Colonic mucosa (tissue), 4 donors: Measurements from ENCODE around the gene ZNF397. TPM values are rescaled to one million over a fixed set of nuclear protein-coding genes. Genes with fewer than 3 reads are reported as not detected.

Experiments used
- DNase-seq: peaks from one replicate; pipeline ENCODE4 v3.0.0-alpha.2; 2020
- H3K27ac ChIP-seq: fragments of 200-600 bp; one replicate; pipeline ENCODE4 v1.8.0; 2021
- H3K27me3 ChIP-seq: fragments of 200-600 bp; one replicate; pipeline ENCODE4 v1.8.0; 2021
- H3K36me3 ChIP-seq: fragments of 200-600 bp; one replicate; pipeline ENCODE4 v1.8.0; 2021
- H3K4me1 ChIP-seq: fragments of 200-600 bp; one replicate; pipeline ENCODE4 v1.8.0; 2021; ENCODE audit warnings: mild to moderate bottlenecking
- H3K4me3 ChIP-seq: fragments of 200-600 bp; one replicate; pipeline ENCODE4 v1.8.0; 2021
- H3K9ac ChIP-seq, 2 donors: one replicate each; pipeline ENCODE4 v1.7.0; 2013; ENCODE audit warnings: control low read depth in 2 of 2, low read depth in 2 of 2, low read length in 2 of 2
- H3K9me3 ChIP-seq: fragments of 200-600 bp; one replicate; pipeline ENCODE4 v1.8.0; 2021
- intact Hi-C: fragments of 100-400 bp; cut with DNase I; formaldehyde crosslinking; loops from one replicate; pipeline ENCODE4 v1.14.1; 2022
- total RNA-seq, 2 donors: library from RNA; stranded (reverse); fragmentation: NEBNext Ultra II Directional in 1 of 2; extraction: Animal tissue kit (Norgen Biotek cat#: 25700) in 1 of 2; gene quantifications; one replicate each; pipeline ENCODE4 v1.2.1, GENCODE V29; 2021
- TF ChIP-seq, protein P1 (sequence below): fragments of 200-600 bp; IDR thresholded peaks from one replicate; pipeline ENCODE4 v1.8.0; 2022; ENCODE audit warnings: antibody characterized with exemption, mild to moderate bottlenecking
- donor health status: healthy.
- donor health status: DM: no; HTN: no; CAD: no.
- donor health status: DM: no; HTN: no; CAD: no.

ZNF397 gene
- total RNA-seq, 2 donors from 2014 or later = 22.7 to 25.2 TPM

DNA sequence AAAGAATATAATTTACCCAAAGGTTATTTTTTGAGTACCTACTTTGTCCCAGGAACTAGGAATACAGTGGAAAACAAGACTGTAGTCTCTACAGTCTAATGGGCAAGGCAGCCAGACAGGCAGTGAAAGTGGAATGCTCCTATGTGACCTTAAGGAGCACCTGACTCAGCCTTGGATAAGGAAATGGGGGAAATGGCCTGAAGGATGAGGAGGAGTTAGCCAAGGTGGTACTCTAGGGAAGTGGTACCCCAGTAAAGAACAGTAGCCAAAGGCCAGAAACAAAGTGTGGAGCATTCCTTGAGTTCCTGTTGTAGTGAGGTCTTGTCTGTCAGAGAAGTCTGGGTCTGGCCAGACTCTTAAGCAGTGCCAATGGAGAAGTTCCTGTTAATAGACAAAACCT lies 6.0 kb downstream of the ZNF397 start:
- intact Hi-C loops = no loop called here
- Histone ChIP-seq H3K4me3 (no peak overlapping the region), H3K9me3 (no peaks in the 10 kb centered on the region), H3K27ac (no peak overlapping the region), H3K27me3 (no peaks in the 10 kb centered on the region), H3K4me1 (no peaks in the 10 kb centered on the region), H3K9ac (no peak overlapping the region), H3K36me3 (peaks cover 7% of the 10 kb centered on the region)
- TF ChIP-seq, protein P1, sequence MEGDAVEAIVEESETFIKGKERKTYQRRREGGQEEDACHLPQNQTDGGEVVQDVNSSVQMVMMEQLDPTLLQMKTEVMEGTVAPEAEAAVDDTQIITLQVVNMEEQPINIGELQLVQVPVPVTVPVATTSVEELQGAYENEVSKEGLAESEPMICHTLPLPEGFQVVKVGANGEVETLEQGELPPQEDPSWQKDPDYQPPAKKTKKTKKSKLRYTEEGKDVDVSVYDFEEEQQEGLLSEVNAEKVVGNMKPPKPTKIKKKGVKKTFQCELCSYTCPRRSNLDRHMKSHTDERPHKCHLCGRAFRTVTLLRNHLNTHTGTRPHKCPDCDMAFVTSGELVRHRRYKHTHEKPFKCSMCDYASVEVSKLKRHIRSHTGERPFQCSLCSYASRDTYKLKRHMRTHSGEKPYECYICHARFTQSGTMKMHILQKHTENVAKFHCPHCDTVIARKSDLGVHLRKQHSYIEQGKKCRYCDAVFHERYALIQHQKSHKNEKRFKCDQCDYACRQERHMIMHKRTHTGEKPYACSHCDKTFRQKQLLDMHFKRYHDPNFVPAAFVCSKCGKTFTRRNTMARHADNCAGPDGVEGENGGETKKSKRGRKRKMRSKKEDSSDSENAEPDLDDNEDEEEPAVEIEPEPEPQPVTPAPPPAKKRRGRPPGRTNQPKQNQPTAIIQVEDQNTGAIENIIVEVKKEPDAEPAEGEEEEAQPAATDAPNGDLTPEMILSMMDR = no peak
- DNase-seq = no peak

DNA sequence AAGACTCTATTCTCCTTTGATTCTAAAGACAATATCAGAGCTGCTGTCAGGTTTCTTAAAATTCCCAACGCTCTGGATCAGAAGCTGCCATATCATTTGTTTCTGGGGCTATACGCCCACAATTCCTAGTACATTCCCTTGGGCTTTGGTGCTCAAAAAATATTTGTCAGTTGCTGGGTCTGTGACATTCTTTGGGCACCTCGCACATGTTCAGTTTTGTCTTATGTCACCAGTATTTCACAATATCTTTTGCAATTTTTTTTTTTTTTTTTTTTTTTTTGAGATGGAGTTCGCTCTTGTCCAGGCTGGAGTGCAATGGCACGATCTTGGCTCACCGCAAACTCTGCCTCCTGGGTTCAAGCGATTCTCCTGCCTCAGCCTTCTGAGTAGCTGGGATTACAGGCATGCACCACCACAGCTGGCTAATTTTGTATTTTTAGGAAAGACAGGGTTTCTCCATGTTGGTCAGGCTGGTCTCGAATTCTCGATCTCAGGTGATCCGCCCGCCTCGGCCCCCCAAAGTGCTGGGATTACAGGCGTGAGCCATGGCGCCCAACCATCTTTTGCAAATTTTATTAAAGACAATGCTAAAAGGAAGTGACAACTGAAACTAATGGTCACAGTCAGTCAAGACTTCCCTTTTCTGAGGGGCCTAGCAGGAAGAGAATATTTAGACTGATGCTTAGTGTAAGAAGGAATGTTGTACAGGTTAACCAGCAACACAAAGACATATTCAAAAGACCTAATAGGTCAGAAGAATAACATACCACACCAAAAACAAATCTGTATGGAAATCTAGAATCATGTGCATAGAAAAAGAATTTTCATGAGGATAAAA lies 6.8 kb downstream of the ZNF397 start:
- Histone ChIP-seq H3K4me1 (no peaks in the 10 kb centered on the region), H3K9ac (no peak overlapping the region), H3K27me3 (no peaks in the 10 kb centered on the region), H3K27ac (no peak overlapping the region), H3K4me3 (no peak overlapping the region), H3K9me3 (no peaks in the 10 kb centered on the region), H3K36me3 (peaks cover 7% of the 10 kb centered on the region)
- TF ChIP-seq, protein P1 = no peak
- intact Hi-C loops = no loop called here
- DNase-seq = no peak

DNA sequence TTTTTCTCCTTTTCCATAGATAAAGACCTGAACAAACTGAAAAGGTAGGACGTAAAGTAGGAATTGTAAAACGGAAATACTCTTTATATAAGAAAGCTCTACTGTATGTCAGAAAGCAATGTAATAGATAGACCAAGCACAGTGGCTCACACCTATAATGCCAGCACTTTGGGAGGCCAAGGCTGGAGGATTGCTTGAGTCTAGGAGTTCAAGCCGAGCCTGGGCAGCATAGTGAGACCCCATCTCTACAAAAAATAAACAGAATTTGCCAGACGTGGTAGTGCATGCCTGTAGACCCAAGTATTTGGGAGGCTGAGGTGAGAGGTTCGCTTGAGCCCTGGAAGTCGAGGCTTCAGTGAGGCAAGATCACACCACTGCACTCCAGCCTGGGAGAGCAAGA lies 7.6 kb downstream of the ZNF397 start:
- Histone ChIP-seq H3K27me3 (no peaks in the 10 kb centered on the region), H3K27ac (no peak overlapping the region)
- no peak for DNase-seq

DNA sequence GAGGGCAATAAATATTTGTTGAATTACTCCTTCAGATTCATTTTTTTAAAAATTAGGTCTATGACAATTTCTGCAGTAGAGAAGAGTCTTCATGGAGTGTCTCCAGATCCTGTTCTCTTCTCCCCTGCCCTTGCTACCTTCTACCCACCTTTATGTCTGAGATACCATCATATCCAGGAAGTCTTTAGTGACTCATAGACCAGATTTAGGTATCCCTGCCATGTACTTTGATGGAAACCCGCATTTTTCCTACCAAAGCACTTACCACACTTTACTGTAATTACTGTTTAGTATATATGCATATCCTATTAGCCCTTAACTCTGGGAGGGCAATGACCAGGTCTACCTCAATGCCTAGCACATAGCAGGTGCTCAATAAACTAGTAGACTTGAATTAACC lies 11.6 kb downstream of the ZNF397 start:
- Histone ChIP-seq H3K4me3 (no peak overlapping the region), H3K9ac (no peak overlapping the region), H3K4me1 (no peaks in the 10 kb centered on the region), H3K27ac (no peak overlapping the region), H3K36me3 (peaks cover 4% of the 10 kb centered on the region), H3K27me3 (no peaks in the 10 kb centered on the region), H3K9me3 (no peaks in the 10 kb centered on the region)
- intact Hi-C loops = no loop called here
- DNase-seq = no peak
- TF ChIP-seq, protein P1 = no peak

More for the DNA sequence above, 7.6 kb downstream of the ZNF397 start:
- Histone ChIP-seq H3K9ac (no peak overlapping the region), H3K9me3 (no peaks in the 10 kb centered on the region), H3K4me3 (no peak overlapping the region), H3K36me3 (peaks cover 7% of the 10 kb centered on the region), H3K4me1 (no peaks in the 10 kb centered on the region)
- intact Hi-C loops = no loop called here
- TF ChIP-seq, protein P1 = no peak

DNA sequence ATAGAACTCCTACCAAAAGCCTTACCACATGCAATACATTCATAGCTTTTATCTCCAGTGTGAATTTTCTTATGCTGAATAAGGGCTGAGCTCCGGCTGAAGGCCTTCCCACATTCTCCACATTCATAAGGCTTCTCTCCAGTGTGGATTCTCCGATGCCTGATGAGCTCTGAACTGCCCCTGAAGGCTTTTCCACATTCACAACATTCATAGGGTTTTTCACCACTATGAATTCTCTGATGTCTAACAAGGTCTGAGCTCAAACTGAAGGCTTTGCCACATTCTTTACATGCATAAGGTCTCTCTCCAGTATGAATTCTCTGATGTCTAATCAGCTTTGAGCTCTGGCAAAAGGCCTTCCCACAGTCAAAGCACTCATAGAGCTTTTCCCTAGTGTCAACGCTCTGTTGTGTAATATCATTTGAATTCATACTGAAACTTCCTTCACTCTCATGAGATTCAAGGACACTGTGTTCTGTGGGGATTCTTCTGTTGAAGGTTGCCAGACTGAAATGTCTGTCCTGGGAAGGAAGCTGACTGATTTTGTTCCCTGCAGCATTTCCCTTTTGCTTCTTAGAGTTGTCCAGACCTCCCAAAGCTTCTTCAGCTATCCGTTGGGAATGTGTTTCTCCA lies 12.9 kb downstream of the ZNF397 start:
- Histone ChIP-seq H3K4me3 (no peak overlapping the region), H3K36me3 (peaks cover 4% of the 10 kb centered on the region), H3K4me1 (no peaks in the 10 kb centered on the region), H3K27ac (no peak overlapping the region), H3K9me3 (no peaks in the 10 kb centered on the region), H3K27me3 (no peaks in the 10 kb centered on the region), H3K9ac (no peak overlapping the region)
- intact Hi-C loops = no loop called here
- TF ChIP-seq, protein P1 = no peak
- no peak for DNase-seq
